K562 (cell line): Measurements from ENCODE around the gene RHOBTB3. TPM values are rescaled to one million over a fixed set of nuclear protein-coding genes. Genes with fewer than 3 reads are reported as not detected.

Experiments used
- ARID3B ChIP-seq: fragments of 250-450 bp; sonication (Bioruptor Pico); IDR thresholded peaks from 2 replicates; pipeline ENCODE4 v1.4.0; 2020; ENCODE audit warnings: borderline replicate concordance
- BRCA1 ChIP-seq, 2 experiments: fragments of 450-650 bp in 1 of 2; sonication (generic) in 1 of 2; formaldehyde crosslinking in 1 of 2; IDR thresholded peaks; 2 replicates each; pipeline versions ENCODE4 v1.5.0 to v1.6.1; 2017 to 2020; ENCODE audit warnings: mild to moderate bottlenecking in 1 of 2, missing genetic modification reagents in 1 of 2
- CCNT2 ChIP-seq: IDR thresholded peaks from 2 replicates; pipeline ENCODE4 v1.6.1; 2011; ENCODE audit warnings: borderline replicate concordance, low read depth, mild to moderate bottlenecking, moderate library complexity, mixed read lengths, low read length; ENCODE audit not compliant: insufficient read length; ENCODE audit errors: extremely low read depth
- GTF3C2 ChIP-seq: IDR thresholded peaks from 3 replicates; pipeline ENCODE4 v1.6.1; 2011; ENCODE audit warnings: borderline replicate concordance, mild to moderate bottlenecking, moderate library complexity; ENCODE audit not compliant: insufficient read length; ENCODE audit errors: extremely low read depth
- KDM4B ChIP-seq, 2 experiments: fragments of 450-650 bp in 1 of 2; sonication (generic) in 1 of 2; IDR thresholded peaks; 2 replicates each; pipeline ENCODE4 v1.6.1; 2016 to 2017; ENCODE audit warnings: borderline replicate concordance in 2 of 2, antibody characterized with exemption in 1 of 2, low read depth in 1 of 2, mild to moderate bottlenecking in 1 of 2
- MED1 ChIP-seq: sonication (generic); formaldehyde crosslinking; IDR thresholded peaks from 2 replicates; pipeline ENCODE4 v1.8.1; 2023; ENCODE audit warnings: missing genetic modification reagents, borderline replicate concordance
- PHF20 ChIP-seq: fragments of 450-650 bp; IDR thresholded peaks from 2 replicates; pipeline ENCODE4 v1.6.1; 2018; ENCODE audit not compliant: partially characterized antibody
- SPI1 ChIP-seq: IDR thresholded peaks from 2 replicates; pipeline ENCODE4 v1.6.1; 2011; ENCODE audit warnings: low read depth, low read length, control low read depth, borderline replicate concordance
- TAF1 ChIP-seq: IDR thresholded peaks from 2 replicates; pipeline ENCODE4 v1.6.1; 2011; ENCODE audit warnings: mild to moderate bottlenecking, low read length, moderate library complexity; ENCODE audit not compliant: insufficient read depth, control insufficient read depth, severe bottlenecking; ENCODE audit errors: extremely low read depth
- TARDBP ChIP-seq: fragments of 450-650 bp; IDR thresholded peaks from 2 replicates; pipeline ENCODE4 v1.6.1; 2016
- TFAP4 ChIP-seq: sonication (generic); formaldehyde crosslinking; IDR thresholded peaks from 2 replicates; pipeline ENCODE4 v1.8.0; 2022; ENCODE audit warnings: missing genetic modification reagents, mild to moderate bottlenecking, moderate library complexity, borderline replicate concordance
- THRA ChIP-seq: fragments of 450-650 bp; IDR thresholded peaks from 2 replicates; pipeline ENCODE4 v1.6.1; 2017; ENCODE audit warnings: mild to moderate bottlenecking, moderate library complexity
- THRAP3 ChIP-seq: fragments of 450-650 bp; IDR thresholded peaks from 2 replicates; pipeline ENCODE4 v1.6.1; 2016; ENCODE audit warnings: mild to moderate bottlenecking, inconsistent platforms, borderline replicate concordance
- ZNF174 ChIP-seq: fragments of 250-450 bp; sonication (Bioruptor Pico); IDR thresholded peaks from 2 replicates; pipeline ENCODE4 v1.4.0; 2020; ENCODE audit warnings: mild to moderate bottlenecking
- ZNF41 ChIP-seq: fragments of 250-450 bp; sonication (Bioruptor Pico); conservative IDR thresholded peaks from 2 replicates; pipeline ENCODE4 v1.4.0; 2020; ENCODE audit warnings: mild to moderate bottlenecking
- polyA plus RNA-seq, 8 experiments: library from polyadenylated mRNA; depleted of rRNA in 4 of 8; stranded (reverse) in 5 of 8; unstranded in 3 of 8; fragments of >200 nt; fragmentation: Nextera tagmentation in 2 of 8; fragmentation: Illumina TruSeq in 1 of 8; extraction: Ambion mirVana in 2 of 8; extraction: Trizol in 1 of 8; gene quantifications; 2 replicates each; pipeline versions ENCODE4 v1.2.1 to v1.2.3, GENCODE V29; 2011 to 2014; ENCODE audit warnings: inconsistent platforms in 1 of 8, missing spikeins in 1 of 8
- total RNA-seq, 7 experiments: library from RNA; depleted of rRNA in 6 of 7; stranded (reverse); fragments of >200 nt in 6 of 7; fragmentation: Illumina TruSeq in 2 of 7; extraction: Trizol in 2 of 7; gene quantifications; 2 replicates each; pipeline versions ENCODE4 v1.2.1 to v1.2.3, GENCODE V29; 2011 to 2021; ENCODE audit warnings: low replicate concordance in 1 of 7

Gene RHOBTB3
- total and polyA plus RNA-seq, 9 of the 15 experiments (the other 6 are each of a cell fraction or from before 2014, with no cell fraction given), result 39.7 to 143 (median 115) TPM

DNA sequence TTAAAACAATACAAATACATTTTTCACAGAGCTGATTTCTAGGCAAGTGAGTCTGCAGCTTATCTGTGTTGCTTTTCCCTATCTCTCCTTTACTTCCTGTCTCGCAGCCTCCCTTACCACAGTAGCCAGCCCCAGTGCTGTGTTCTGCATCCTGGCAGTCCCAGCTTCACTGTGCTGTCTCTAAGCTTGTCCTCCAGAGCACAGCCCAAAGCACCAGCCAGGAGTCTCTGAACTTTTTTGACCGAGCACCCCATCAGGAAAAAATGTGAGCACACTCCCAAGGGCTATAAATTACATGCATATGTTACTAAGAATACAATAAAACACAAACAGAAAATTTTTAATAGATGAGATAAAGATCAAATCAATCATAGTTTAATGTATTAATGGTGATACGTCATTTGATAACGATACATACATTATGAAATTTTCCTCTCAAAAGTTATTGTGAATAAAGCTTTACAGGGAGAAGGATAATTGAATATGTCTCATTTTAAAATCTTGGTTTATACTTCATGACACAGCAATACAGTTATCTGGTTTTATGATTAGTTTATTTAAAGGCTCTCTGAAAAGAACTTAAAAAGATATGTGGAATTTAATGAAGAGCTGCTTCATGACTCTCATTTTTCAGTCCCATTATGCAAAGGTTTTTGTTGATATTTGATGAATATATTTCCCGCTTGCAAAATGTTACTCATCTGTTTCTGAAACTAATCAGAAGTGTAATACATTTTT lies 7.3 kb upstream of the RHOBTB3 start (continued):
- TF ChIP-seq PHF20 (no peak), SPI1 (peak; percentile 69; the same call in 1 of the 2 replicates), ARID3B (CRISPR knock-in tag) (no peak), TARDBP (no peak), ZNF41 (0 out of 2 replicates have a peak, but pooled peaks have one; percentile 38), THRAP3 (peak; percentile 27; the same call in 1 of the 2 replicates), GTF3C2 (no peak), CCNT2 (no peak), MED1 (CRISPR knock-in tag) (no peak), TFAP4 (no peak), KDM4B (IDR thresholded peaks at IDR 0.05; ENCODE audit: borderline replicate concordance in 2 of 2, low read depth in 1 of 2) (no peak), THRA (no peak), BRCA1 (IDR thresholded peaks at IDR 0.05) (no peak), BRCA1 (CRISPR knock-in tag; IDR thresholded peaks at IDR 0.05) (no peak), ZNF174 (no peak), TAF1 (peak; percentile 39)
